Mesothelial cell of epicardium (in vitro differentiated cells): Measurements from ENCODE around the gene USP6NL. TPM values are rescaled to one million over a fixed set of nuclear protein-coding genes. Genes with fewer than 3 reads are reported as not detected.

Experiments
- DNase-seq, 2 experiments: peaks; one replicate each; pipeline ENCODE4 v3.0.0; 2021; ENCODE audit warnings: low spot score in 2 of 2; ENCODE audit not compliant: unreplicated experiment in 2 of 2
- H3K27ac Mint-ChIP-seq: 2 replicates; pipeline ENCODE4 v1.8.0; 2021; ENCODE audit warnings: mixed read lengths
- H3K27me3 Mint-ChIP-seq: 2 replicates; pipeline ENCODE4 v1.8.0; 2021; ENCODE audit warnings: low read depth, mixed read lengths
- H3K36me3 Mint-ChIP-seq: 2 replicates; pipeline ENCODE4 v1.8.0; 2021; ENCODE audit warnings: mixed read lengths
- H3K4me1 Mint-ChIP-seq: 2 replicates; pipeline ENCODE4 v1.8.0; 2021; ENCODE audit warnings: mixed read lengths
- H3K4me3 Mint-ChIP-seq: 2 replicates; pipeline ENCODE4 v1.8.0; 2021; ENCODE audit warnings: mild to moderate bottlenecking, moderate library complexity, mixed read lengths
- H3K9me3 Mint-ChIP-seq: 2 replicates; pipeline ENCODE4 v1.8.0; 2021; ENCODE audit warnings: mixed read lengths
- total RNA-seq: library from RNA; stranded (reverse); gene quantifications from 3 replicates; pipeline ENCODE4 v1.2.1, GENCODE V29; 2021
- TF ChIP-seq, protein P1 (sequence below): fragments of 200-600 bp; sonication (generic); IDR thresholded peaks from one replicate; pipeline ENCODE4 v1.5.0; 2021; ENCODE audit warnings: antibody characterized with exemption; ENCODE audit not compliant: unreplicated experiment

USP6NL gene
- total RNA-seq, 1 donor from 2014 or later = 35.8 TPM

DNA sequence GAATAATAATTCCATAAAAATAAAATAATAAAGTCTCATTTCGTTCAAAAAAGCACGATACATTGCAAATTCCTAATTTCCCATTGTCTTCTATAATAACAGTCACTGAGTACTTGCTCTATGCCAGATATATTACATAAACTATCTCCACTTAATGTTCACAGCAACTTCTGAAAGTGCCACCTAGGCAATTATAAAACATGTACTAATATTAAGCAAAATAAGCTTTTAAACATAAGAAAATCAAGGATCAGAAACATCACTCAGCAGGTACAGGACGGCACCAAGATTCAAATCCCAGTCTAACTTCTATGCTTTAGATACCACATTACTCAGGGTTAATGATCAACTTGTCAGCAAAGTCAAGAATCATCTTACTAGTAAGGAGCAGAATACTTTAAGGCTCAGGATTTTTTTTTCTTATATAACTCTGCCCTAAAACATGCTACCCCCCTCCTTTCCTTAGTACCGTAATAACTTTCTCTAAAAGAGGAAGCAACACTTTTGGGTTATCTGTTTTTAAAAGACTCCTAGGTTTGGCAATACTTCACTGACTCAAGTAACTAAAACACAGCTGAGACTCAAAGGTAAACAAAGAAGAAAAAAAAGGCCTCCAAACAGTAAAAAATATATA, 51.3 kb downstream of the USP6NL start:
- H3K4me3 Mint-ChIP-seq = no peak overlapping the region
- peaks cover 34% of the 10 kb centered on the region for H3K36me3 Mint-ChIP-seq
- peaks cover 32% of the 10 kb centered on the region for H3K9me3 Mint-ChIP-seq
- H3K27ac Mint-ChIP-seq = no peak overlapping the region
- H3K4me1 Mint-ChIP-seq = peaks cover 16% of the 10 kb centered on the region
- TF ChIP-seq, protein P1, sequence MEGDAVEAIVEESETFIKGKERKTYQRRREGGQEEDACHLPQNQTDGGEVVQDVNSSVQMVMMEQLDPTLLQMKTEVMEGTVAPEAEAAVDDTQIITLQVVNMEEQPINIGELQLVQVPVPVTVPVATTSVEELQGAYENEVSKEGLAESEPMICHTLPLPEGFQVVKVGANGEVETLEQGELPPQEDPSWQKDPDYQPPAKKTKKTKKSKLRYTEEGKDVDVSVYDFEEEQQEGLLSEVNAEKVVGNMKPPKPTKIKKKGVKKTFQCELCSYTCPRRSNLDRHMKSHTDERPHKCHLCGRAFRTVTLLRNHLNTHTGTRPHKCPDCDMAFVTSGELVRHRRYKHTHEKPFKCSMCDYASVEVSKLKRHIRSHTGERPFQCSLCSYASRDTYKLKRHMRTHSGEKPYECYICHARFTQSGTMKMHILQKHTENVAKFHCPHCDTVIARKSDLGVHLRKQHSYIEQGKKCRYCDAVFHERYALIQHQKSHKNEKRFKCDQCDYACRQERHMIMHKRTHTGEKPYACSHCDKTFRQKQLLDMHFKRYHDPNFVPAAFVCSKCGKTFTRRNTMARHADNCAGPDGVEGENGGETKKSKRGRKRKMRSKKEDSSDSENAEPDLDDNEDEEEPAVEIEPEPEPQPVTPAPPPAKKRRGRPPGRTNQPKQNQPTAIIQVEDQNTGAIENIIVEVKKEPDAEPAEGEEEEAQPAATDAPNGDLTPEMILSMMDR = no peak
- H3K27me3 Mint-ChIP-seq = no peaks in the 10 kb centered on the region
- DNase-seq = no peak

- peaks cover 41% of the 10 kb centered on the region for H3K36me3 Mint-ChIP-seq
- no peak overlapping the region for H3K27ac Mint-ChIP-seq
These were observed 53.5 kb downstream of the USP6NL start for GRCh38 chr10:11557967-11558366.

GRCh38 chr10:11557513-11557912, 53.9 kb downstream of the USP6NL start:
- no peaks in the 10 kb centered on the region for H3K27me3 Mint-ChIP-seq
- H3K36me3 Mint-ChIP-seq = peaks cover 41% of the 10 kb centered on the region
- no peak for DNase-seq
- TF ChIP-seq, protein P1 = no peak
- H3K4me3 Mint-ChIP-seq = no peak overlapping the region
- no peak overlapping the region for H3K27ac Mint-ChIP-seq
- H3K4me1 Mint-ChIP-seq = peaks cover 13% of the 10 kb centered on the region
- peaks cover 37% of the 10 kb centered on the region for H3K9me3 Mint-ChIP-seq

More at GRCh38 chr10:11557967-11558366, 53.5 kb downstream of the USP6NL start:
- H3K27me3 Mint-ChIP-seq = no peaks in the 10 kb centered on the region
- TF ChIP-seq, protein P1 = no peak
- no peak for DNase-seq
- no peak overlapping the region for H3K4me3 Mint-ChIP-seq
- H3K9me3 Mint-ChIP-seq = peaks cover 37% of the 10 kb centered on the region
- H3K4me1 Mint-ChIP-seq = peaks cover 12% of the 10 kb centered on the region

DNA sequence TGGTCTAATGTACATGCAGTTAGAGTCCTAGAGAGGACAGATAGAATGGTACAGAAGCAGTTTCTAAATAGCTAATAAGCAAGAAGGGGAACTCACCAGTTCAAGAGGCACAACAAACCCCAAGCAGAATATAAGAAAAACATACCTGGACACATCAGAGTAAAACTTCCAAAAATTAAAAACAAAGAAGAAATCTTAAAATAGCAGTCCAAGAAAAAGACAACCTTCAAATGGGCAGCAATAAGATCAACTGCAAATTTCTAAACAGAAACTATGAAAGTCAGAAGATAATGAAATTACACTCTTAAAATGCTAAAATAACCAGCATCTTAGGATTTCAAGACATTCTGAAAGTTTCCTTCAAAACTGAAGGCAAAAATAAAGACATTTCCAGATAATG, 55.9 kb downstream of the USP6NL start:
- Mint-ChIP-seq H3K9me3 (peaks cover 34% of the 10 kb centered on the region), H3K4me1 (peaks cover 13% of the 10 kb centered on the region), H3K27me3 (no peaks in the 10 kb centered on the region), H3K27ac (no peak overlapping the region), H3K36me3 (peaks cover 34% of the 10 kb centered on the region), H3K4me3 (no peak overlapping the region)
- TF ChIP-seq, protein P1 = no peak
- DNase-seq = no peak

- peaks cover 8% of the 10 kb centered on the region for H3K4me1 Mint-ChIP-seq
- TF ChIP-seq, protein P1 = no peak
- H3K27ac Mint-ChIP-seq = peak overlapping the region; percentile 34
- H3K36me3 Mint-ChIP-seq = peaks cover 34% of the 10 kb centered on the region
- peaks cover 34% of the 10 kb centered on the region for H3K9me3 Mint-ChIP-seq
- no peaks in the 10 kb centered on the region for H3K27me3 Mint-ChIP-seq
- no peak for DNase-seq
- H3K4me3 Mint-ChIP-seq = no peak overlapping the region
These were observed 57.6 kb downstream of the USP6NL start for GRCh38 chr10:11553773-11554381.
